GM12873 (cell line): Measurements from ENCODE around the gene N4BP2L1.

Experiments
- CTCF ChIP-seq: IDR thresholded peaks from 2 replicates; pipeline ENCODE4 v1.5.1; 2012; ENCODE audit warnings: low read depth, mild to moderate bottlenecking, moderate library complexity, low read length, control low read depth; ENCODE audit not compliant: insufficient read depth; ENCODE audit errors: missing control alignments

The N4BP2L1 gene

GRCh38 chr13:32423592-32423991 lies 4.3 kb downstream of the N4BP2L1 start:
- no peak for TF ChIP-seq CTCF

GRCh38 chr13:32419862-32420261 lies 8.1 kb downstream of the N4BP2L1 start:
- TF ChIP-seq CTCF, result no peak

GRCh38 chr13:32417995-32418394 lies 9.9 kb downstream of the N4BP2L1 start:
- no peak for TF ChIP-seq CTCF

GRCh38 chr13:32415019-32415418 lies 12.9 kb downstream of the N4BP2L1 start:
- TF ChIP-seq CTCF, result peak; percentile 70

- no peak for TF ChIP-seq CTCF
These were observed 13.3 kb downstream of the N4BP2L1 start for GRCh38 chr13:32414580-32414979.

- TF ChIP-seq CTCF, result no peak
These were observed 14.6 kb downstream of the N4BP2L1 start for GRCh38 chr13:32413284-32413683.

GRCh38 chr13:32409561-32410421 lies 18.1 kb downstream of the N4BP2L1 start:
- TF ChIP-seq CTCF, result no peak
